ENCODE data around the gene DPM2.

Gene DPM2

DNA sequence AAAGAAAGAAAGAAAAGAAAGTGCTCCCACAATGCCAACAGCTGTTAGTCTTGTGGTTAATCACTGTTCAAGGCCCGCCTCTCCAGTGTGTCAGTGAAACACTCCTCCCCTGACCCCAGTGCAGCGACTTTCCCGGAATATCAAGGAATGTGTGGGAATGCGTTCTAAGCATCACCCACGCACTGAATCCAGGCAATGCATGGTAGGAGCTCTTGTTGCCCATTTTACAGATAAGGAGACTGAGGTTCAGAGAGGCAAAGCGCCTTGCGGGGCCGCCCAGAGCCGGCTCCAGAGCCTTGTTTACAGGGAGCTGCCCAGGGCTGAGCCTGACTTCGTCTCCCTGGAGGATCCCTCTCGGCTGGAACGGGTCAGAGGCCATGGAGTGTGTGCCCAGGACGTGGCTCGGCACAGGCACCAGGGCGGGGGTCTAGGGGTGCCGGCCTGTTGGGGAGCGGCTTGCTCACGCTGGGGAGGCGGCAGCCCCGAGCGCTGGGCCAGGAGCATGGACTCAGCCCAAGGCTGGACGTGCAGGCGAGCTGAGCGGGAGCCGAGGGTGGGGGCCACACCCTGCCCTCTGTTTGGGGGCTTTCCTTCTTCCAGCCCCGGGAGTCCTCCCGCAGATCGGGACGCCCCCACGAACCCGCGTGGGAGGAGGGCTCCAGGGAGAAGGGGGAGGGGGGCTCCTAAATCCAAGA is 39.1 kb downstream of the DPM2 start:
- peak overlapping the region; percentile 71 to 92 for H3K4me3 ChIP-seq (ENCODE audit: low read depth in 1 of 2, low read length in 2 of 2)
- H3K36me3 ChIP-seq (ENCODE audit: control insufficient read depth in 1 of 2, insufficient read depth in 2 of 2, low read length in 2 of 2), result peaks cover 26% of the 10 kb centered on the region in 2 donors
- H3K9me3 ChIP-seq (ENCODE audit: control insufficient read depth in 1 of 2, low read length in 2 of 2), result no peaks in the 10 kb centered on the region
- no peaks in the 10 kb centered on the region for H3K27me3 ChIP-seq (ENCODE audit: low read depth, low read length)
- peak overlapping the region; percentile 67 for H3K27ac ChIP-seq (ENCODE audit: low read length)
- peaks cover 5 to 32% of the 10 kb centered on the region in 2 donors for H3K4me1 ChIP-seq (ENCODE audit: control insufficient read depth in 1 of 2, insufficient read depth in 2 of 2, low read length in 2 of 2)

- H3K4me3 ChIP-seq (ENCODE audit: low read depth in 1 of 2, low read length in 2 of 2), result peak overlapping the region; percentile 5 to 39
- H3K36me3 ChIP-seq (ENCODE audit: control insufficient read depth in 1 of 2, insufficient read depth in 2 of 2, low read length in 2 of 2), result peaks cover 30 to 40% of the 10 kb centered on the region in 2 donors
- H3K27ac ChIP-seq (ENCODE audit: low read length), result no peak overlapping the region
- no peaks in the 10 kb centered on the region for H3K27me3 ChIP-seq (ENCODE audit: low read depth, low read length)
- H3K9me3 ChIP-seq (ENCODE audit: control insufficient read depth in 1 of 2, low read length in 2 of 2), result no peaks in the 10 kb centered on the region
- H3K4me1 ChIP-seq (ENCODE audit: control insufficient read depth in 1 of 2, insufficient read depth in 2 of 2, low read length in 2 of 2), result peaks cover 5 to 27% of the 10 kb centered on the region in 2 donors
These were observed 40.4 kb downstream of the DPM2 start for GRCh38 chr9:127897193-127897692.

GRCh38 chr9:127896395-127897192 is 41.1 kb downstream of the DPM2 start:
- Histone ChIP-seq H3K9me3 (ENCODE audit: control insufficient read depth in 1 of 2, low read length in 2 of 2) (no peaks in the 10 kb centered on the region), H3K27ac (ENCODE audit: low read length) (no peak overlapping the region), H3K27me3 (ENCODE audit: low read depth, low read length) (no peaks in the 10 kb centered on the region), H3K36me3 (ENCODE audit: control insufficient read depth in 1 of 2, insufficient read depth in 2 of 2, low read length in 2 of 2) (peaks cover 30 to 43% of the 10 kb centered on the region in 2 donors), H3K4me3 (ENCODE audit: low read depth in 1 of 2, low read length in 2 of 2) (peak overlapping the region; percentile 5 to 39), H3K4me1 (ENCODE audit: control insufficient read depth in 1 of 2, insufficient read depth in 2 of 2, low read length in 2 of 2) (peaks cover 5 to 27% of the 10 kb centered on the region in 2 donors)

DNA sequence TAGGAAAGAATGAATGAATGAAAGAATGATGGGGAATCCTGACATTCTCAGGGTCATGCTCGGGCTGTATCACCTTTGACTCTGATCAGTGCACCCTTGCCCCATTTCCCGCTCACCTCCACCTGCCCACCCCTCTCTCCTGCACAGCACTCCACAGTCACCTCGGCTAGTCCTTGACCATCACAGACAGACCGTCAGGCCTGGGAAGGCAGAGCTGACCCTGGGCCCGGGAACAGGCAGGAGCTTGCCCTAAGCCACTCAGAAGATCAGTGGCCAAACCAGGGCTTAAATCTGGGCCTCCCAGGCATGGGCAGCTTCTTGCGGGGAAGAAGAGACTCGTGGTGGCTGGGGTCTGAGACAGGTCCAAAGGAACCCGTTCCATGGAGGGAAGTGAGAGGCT is 41.8 kb downstream of the DPM2 start:
- Histone ChIP-seq H3K4me1 (ENCODE audit: control insufficient read depth in 1 of 2, insufficient read depth in 2 of 2, low read length in 2 of 2) (peaks cover 5 to 27% of the 10 kb centered on the region in 2 donors), H3K27me3 (ENCODE audit: low read depth, low read length) (no peaks in the 10 kb centered on the region), H3K9me3 (ENCODE audit: control insufficient read depth in 1 of 2, low read length in 2 of 2) (no peaks in the 10 kb centered on the region), H3K4me3 (ENCODE audit: low read depth in 1 of 2, low read length in 2 of 2) (no peak overlapping the region), H3K27ac (ENCODE audit: low read length) (no peak overlapping the region), H3K36me3 (ENCODE audit: control insufficient read depth in 1 of 2, insufficient read depth in 2 of 2, low read length in 2 of 2) (peaks cover 30 to 50% of the 10 kb centered on the region in 2 donors)

DNA sequence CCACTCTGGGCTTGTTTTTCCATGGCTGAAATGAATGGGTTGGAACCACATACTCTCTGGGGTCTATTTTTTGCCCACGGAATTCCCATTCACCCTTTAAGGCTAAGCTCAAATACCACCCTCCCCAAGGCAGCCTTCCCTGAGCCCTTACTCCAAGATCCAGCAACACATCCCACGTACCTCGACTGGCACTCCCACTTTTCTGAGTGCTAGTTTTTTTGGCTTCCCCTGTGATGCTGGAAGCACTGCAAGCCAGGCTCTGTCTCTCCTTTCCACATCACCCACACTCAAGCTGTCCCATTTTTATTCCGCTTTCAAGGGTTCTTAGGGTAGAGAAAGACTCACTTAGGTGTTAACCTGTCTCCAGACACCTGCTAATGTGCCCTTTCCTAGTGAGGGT is 44.3 kb downstream of the DPM2 start:
- Histone ChIP-seq H3K4me3 (ENCODE audit: low read depth in 1 of 2, low read length in 2 of 2) (no peak overlapping the region), H3K9me3 (ENCODE audit: control insufficient read depth in 1 of 2, low read length in 2 of 2) (no peaks in the 10 kb centered on the region), H3K27ac (ENCODE audit: low read length) (no peak overlapping the region), H3K36me3 (ENCODE audit: control insufficient read depth in 1 of 2, insufficient read depth in 2 of 2, low read length in 2 of 2) (peaks cover 37 to 61% of the 10 kb centered on the region in 2 donors), H3K4me1 (ENCODE audit: control insufficient read depth in 1 of 2, insufficient read depth in 2 of 2, low read length in 2 of 2) (peaks cover 0 to 18% of the 10 kb centered on the region in 2 donors), H3K27me3 (ENCODE audit: low read depth, low read length) (no peaks in the 10 kb centered on the region)

DNA sequence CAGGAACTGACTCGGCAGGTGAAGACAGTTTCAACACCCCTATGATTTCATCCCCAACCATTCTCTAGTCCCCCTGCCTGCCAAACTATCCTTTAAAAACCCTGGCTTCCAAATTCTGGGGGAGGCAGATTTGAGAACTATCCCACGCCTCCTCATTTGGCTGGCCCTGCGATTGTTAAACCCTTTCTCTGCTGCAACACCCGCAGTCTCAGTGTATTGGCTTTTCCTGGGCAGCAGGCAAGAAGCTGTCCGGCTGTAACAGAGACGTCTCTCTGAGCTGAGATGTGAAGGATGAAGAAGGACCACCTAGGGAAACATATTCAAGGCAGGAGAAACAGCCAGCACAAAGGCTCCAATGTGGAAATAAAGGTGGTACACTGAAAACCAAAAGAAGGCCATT is 44.8 kb downstream of the DPM2 start:
- Histone ChIP-seq H3K9me3 (ENCODE audit: control insufficient read depth in 1 of 2, low read length in 2 of 2) (no peaks in the 10 kb centered on the region), H3K4me3 (ENCODE audit: low read depth in 1 of 2, low read length in 2 of 2) (no peak overlapping the region), H3K27me3 (ENCODE audit: low read depth, low read length) (no peaks in the 10 kb centered on the region), H3K4me1 (ENCODE audit: control insufficient read depth in 1 of 2, insufficient read depth in 2 of 2, low read length in 2 of 2) (peaks cover 0 to 17% of the 10 kb centered on the region in 2 donors), H3K36me3 (ENCODE audit: control insufficient read depth in 1 of 2, insufficient read depth in 2 of 2, low read length in 2 of 2) (peaks cover 37 to 63% of the 10 kb centered on the region in 2 donors), H3K27ac (ENCODE audit: low read length) (no peak overlapping the region)

DNA sequence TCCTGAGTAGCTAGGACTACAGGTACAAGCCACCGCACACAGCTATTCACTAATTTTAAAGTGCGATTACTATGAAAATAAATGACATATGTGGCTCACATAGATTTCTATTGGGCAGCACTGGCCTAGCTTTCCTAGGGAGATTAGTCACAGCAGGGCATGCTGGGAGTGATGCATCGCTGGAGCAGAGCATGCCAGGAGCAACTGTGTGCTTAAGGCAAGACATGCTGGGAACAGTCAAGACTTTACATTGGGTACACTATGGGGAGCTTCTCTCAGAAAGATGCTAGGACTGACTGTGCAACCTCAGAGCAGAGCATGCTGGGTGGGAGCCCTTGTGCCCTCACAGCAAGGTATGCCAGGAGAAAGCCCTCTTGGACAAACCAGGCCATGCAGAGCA is 47.6 kb downstream of the DPM2 start:
- H3K36me3 ChIP-seq (ENCODE audit: control insufficient read depth in 1 of 2, insufficient read depth in 2 of 2, low read length in 2 of 2), result peaks cover 31 to 76% of the 10 kb centered on the region in 2 donors
- H3K9me3 ChIP-seq (ENCODE audit: control insufficient read depth in 1 of 2, low read length in 2 of 2), result no peaks in the 10 kb centered on the region
- H3K27ac ChIP-seq (ENCODE audit: low read length), result no peak overlapping the region
- peaks cover 0 to 4% of the 10 kb centered on the region in 2 donors for H3K4me1 ChIP-seq (ENCODE audit: control insufficient read depth in 1 of 2, insufficient read depth in 2 of 2, low read length in 2 of 2)
- no peaks in the 10 kb centered on the region for H3K27me3 ChIP-seq (ENCODE audit: low read depth, low read length)
- no peak overlapping the region for H3K4me3 ChIP-seq (ENCODE audit: low read depth in 1 of 2, low read length in 2 of 2)

DNA sequence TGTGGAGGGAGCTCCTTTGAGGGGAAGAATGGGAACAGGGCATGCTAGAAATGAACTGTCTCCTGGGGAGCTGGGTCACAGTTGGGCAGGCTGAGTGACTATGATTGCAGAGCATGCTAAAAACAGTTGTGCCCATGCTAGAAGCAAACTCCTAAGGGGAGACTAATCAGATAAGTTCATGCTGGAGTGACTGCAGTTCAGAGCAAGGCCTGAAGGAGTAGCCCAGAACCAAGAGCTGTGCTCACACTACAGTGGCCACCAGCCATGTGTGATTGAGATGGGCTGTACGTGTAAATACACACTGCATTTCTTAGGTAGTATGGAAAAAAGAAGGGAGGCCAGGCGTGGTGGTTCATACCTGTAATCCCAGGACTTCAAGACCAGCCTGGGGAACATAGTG is 49.9 kb downstream of the DPM2 start:
- Histone ChIP-seq H3K9me3 (ENCODE audit: control insufficient read depth in 1 of 2, low read length in 2 of 2) (no peaks in the 10 kb centered on the region), H3K27me3 (ENCODE audit: low read depth, low read length) (no peaks in the 10 kb centered on the region), H3K36me3 (ENCODE audit: control insufficient read depth in 1 of 2, insufficient read depth in 2 of 2, low read length in 2 of 2) (peaks cover 12 to 63% of the 10 kb centered on the region in 2 donors), H3K4me1 (ENCODE audit: control insufficient read depth in 1 of 2, insufficient read depth in 2 of 2, low read length in 2 of 2) (peaks cover 0 to 7% of the 10 kb centered on the region in 2 donors), H3K27ac (ENCODE audit: low read length) (no peak overlapping the region), H3K4me3 (ENCODE audit: low read depth in 1 of 2, low read length in 2 of 2) (no peak overlapping the region)

DNA sequence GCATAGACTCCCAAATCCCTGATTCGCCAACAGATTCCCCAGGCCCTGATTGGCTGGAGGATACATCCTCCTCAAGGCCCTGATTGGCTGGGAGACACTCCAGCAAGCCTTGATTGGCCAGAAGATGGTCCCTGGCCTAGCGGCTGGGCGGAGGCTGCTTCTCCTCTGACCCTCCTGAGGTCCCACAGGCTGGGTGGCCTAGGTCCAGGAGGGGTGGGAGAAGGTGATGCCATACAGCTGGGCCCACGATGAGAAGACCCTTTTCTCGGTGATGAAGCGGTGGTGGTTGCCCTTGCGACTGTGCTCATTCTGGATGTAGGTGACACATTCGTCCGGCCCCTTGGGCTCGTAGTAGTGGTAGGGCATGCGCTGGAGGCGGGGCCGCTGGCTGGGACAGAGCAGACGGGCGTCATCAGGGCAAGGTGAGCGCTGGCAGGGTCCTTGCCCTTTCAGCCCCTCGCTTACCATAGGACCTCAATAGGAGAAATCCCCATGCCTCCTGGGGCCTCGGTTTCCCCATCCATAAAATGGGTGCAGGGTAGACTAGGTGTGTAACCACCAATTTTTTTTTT is 51.2 kb downstream of the DPM2 start:
- H3K9me3 ChIP-seq (ENCODE audit: control insufficient read depth in 1 of 2, low read length in 2 of 2), result no peaks in the 10 kb centered on the region
- no peak overlapping the region for H3K4me3 ChIP-seq (ENCODE audit: low read depth in 1 of 2, low read length in 2 of 2)
- H3K27ac ChIP-seq (ENCODE audit: low read length), result no peak overlapping the region
- peaks cover 0 to 7% of the 10 kb centered on the region in 2 donors for H3K4me1 ChIP-seq (ENCODE audit: control insufficient read depth in 1 of 2, insufficient read depth in 2 of 2, low read length in 2 of 2)
- no peaks in the 10 kb centered on the region for H3K27me3 ChIP-seq (ENCODE audit: low read depth, low read length)
- peaks cover 12 to 54% of the 10 kb centered on the region in 2 donors for H3K36me3 ChIP-seq (ENCODE audit: control insufficient read depth in 1 of 2, insufficient read depth in 2 of 2, low read length in 2 of 2)

DNA sequence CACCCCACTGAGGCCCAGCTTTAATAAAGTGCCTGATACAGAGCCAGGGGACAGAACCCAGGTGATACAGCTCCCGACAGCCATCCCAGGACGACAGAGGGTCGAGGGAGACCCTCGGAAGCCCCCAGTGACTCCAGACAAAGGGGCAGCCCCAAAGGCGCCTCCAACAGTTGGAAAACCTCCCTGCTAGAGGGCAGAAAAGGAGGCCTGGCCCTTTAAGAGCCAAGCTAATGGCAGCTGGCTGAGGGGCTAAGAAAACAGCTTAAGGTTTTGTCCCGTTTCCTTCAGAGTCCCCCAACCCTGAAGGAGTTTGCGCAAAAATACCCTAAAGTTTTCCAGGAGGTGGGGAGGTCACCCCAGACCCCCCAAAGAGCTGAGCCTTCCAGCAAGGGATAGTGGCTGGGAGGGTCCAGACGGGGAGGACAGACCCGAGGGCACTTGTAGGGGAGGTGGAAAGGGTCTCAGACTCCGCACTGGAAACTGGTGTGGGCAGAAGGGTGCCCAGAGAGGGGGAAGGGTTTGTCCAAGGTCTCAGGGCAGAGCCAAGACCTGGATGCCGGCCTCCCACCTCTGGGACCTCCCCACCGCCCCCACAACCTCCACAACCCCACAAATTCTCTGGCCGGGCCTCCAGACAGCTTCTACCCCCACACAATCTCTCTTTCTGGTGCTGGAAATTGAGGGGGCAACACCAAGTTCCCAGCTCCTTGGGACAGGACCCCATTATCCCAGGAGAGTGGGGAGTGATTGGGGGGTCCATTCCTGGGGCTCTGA is 52.0 kb downstream of the DPM2 start:
- Histone ChIP-seq H3K36me3 (ENCODE audit: control insufficient read depth in 1 of 2, insufficient read depth in 2 of 2, low read length in 2 of 2) (peaks cover 12 to 46% of the 10 kb centered on the region in 2 donors), H3K9me3 (ENCODE audit: control insufficient read depth in 1 of 2, low read length in 2 of 2) (no peaks in the 10 kb centered on the region), H3K4me3 (ENCODE audit: low read depth in 1 of 2, low read length in 2 of 2) (no peak overlapping the region), H3K4me1 (ENCODE audit: control insufficient read depth in 1 of 2, insufficient read depth in 2 of 2, low read length in 2 of 2) (peaks cover 0 to 7% of the 10 kb centered on the region in 2 donors), H3K27ac (ENCODE audit: low read length) (no peak overlapping the region), H3K27me3 (ENCODE audit: low read depth, low read length) (no peaks in the 10 kb centered on the region)
